Activated CD4-positive, CD25-positive, alpha-beta regulatory T cell treated with anti-CD3 and anti-CD28 coated beads, Interleukin-2, amount 50 U/mL, for 24 hours (primary cell): Measurements from ENCODE around the gene OXER1.

Source experiments
- ATAC-seq, 2 donors: fragments of 150-1000 bp; cut with Tn5 transposase; one replicate each; pipeline ENCODE4 v1.10.0; 2021; ENCODE audit warnings: mild to moderate bottlenecking in 1 of 2, moderate library complexity in 1 of 2

OXER1 gene

GRCh38 chr2:42769583-42770287 lies 5.8 kb upstream of the OXER1 start:
- no peak for ATAC-seq

GRCh38 chr2:42768706-42769256 lies 4.8 kb upstream of the OXER1 start:
- no peak for ATAC-seq

GRCh38 chr2:42767899-42768705 lies 4.2 kb upstream of the OXER1 start:
- ATAC-seq = no peak

GRCh38 chr2:42767080-42767898 lies 3.4 kb upstream of the OXER1 start:
- ATAC-seq = no peak

GRCh38 chr2:42765686-42766085 lies 1.8 kb upstream of the OXER1 start:
- ATAC-seq = no peak

- no peak for ATAC-seq
Measured at GRCh38 chr2:42764901-42765300, 966 bp upstream of the OXER1 start.

- no peak for ATAC-seq
Measured at GRCh38 chr2:42762823-42763804, 821 bp downstream of the OXER1 start.

- no peak for ATAC-seq
Measured at GRCh38 chr2:42762155-42762554, 1.8 kb downstream of the OXER1 start.

GRCh38 chr2:42761554-42761953 lies 2.4 kb downstream of the OXER1 start:
- no peak for ATAC-seq

- ATAC-seq = no peak
Measured at GRCh38 chr2:42758751-42759150, 5.2 kb downstream of the OXER1 start.

GRCh38 chr2:42757981-42758740 lies 5.8 kb downstream of the OXER1 start:
- ATAC-seq = no peak

GRCh38 chr2:42756966-42757513 lies 6.9 kb downstream of the OXER1 start:
- no peak for ATAC-seq

GRCh38 chr2:42756150-42756775 lies 7.7 kb downstream of the OXER1 start:
- ATAC-seq = no peak

GRCh38 chr2:42755191-42755880 lies 8.6 kb downstream of the OXER1 start:
- ATAC-seq = peak in 1 of 2 donors; percentile 18

GRCh38 chr2:42754776-42755140 lies 9.2 kb downstream of the OXER1 start:
- no peak for ATAC-seq

GRCh38 chr2:42754021-42754775 lies 9.7 kb downstream of the OXER1 start:
- ATAC-seq = peak; percentile 22 to 51

GRCh38 chr2:42752816-42753813 lies 10.8 kb downstream of the OXER1 start:
- no peak for ATAC-seq
